Fibroblast of villous mesenchyme (primary cell): ENCODE measurements around the gene C1orf21. TPM values are rescaled to one million over a fixed set of nuclear protein-coding genes. Genes with fewer than 3 reads are reported as not detected.

Experiments used
- DNase-seq: peaks from one replicate; pipeline ENCODE4 v3.0.0-alpha.2; 2010; ENCODE audit warnings: low read depth
- H3K4me3 ChIP-seq: 2 replicates; pipeline ENCODE4 v1.5.1; 2011; ENCODE audit warnings: low read depth, mild to moderate bottlenecking, low read length
- CTCF ChIP-seq: IDR thresholded peaks from 2 replicates; pipeline ENCODE4 v1.5.1; 2012; ENCODE audit warnings: low read depth, mild to moderate bottlenecking, low read length; ENCODE audit not compliant: insufficient read depth
- total RNA-seq: library from RNA; depleted of rRNA; stranded (reverse); fragments of >200 nt; gene quantifications from 2 replicates; pipeline ENCODE4 v1.2.3, GENCODE V29; 2012

C1orf21 gene
- total RNA-seq, 1 donor, result 3.5 TPM

GRCh38 chr1:184527402-184527801 lies 140.6 kb downstream of the C1orf21 start:
- no peak for TF ChIP-seq CTCF
- no peak for DNase-seq
- H3K4me3 ChIP-seq, result no peak overlapping the region

- H3K4me3 ChIP-seq, result no peak overlapping the region
- TF ChIP-seq CTCF, result no peak
- no peak for DNase-seq
Measured at GRCh38 chr1:184530226-184530625, 143.4 kb downstream of the C1orf21 start.

- no peak for TF ChIP-seq CTCF
- DNase-seq, result peak; percentile 27
- no peak overlapping the region for H3K4me3 ChIP-seq
Measured at GRCh38 chr1:184531296-184531695, 144.5 kb downstream of the C1orf21 start.

GRCh38 chr1:184532199-184532598 lies 145.4 kb downstream of the C1orf21 start:
- no peak for TF ChIP-seq CTCF
- no peak overlapping the region for H3K4me3 ChIP-seq
- no peak for DNase-seq

- TF ChIP-seq CTCF, result no peak
Measured at GRCh38 chr1:184533049-184533448, 146.2 kb downstream of the C1orf21 start.

GRCh38 chr1:184533915-184534314 lies 147.1 kb downstream of the C1orf21 start:
- no peak for DNase-seq
- no peak for TF ChIP-seq CTCF
- no peak overlapping the region for H3K4me3 ChIP-seq

More at GRCh38 chr1:184533049-184533448, 146.2 kb downstream of the C1orf21 start:
- H3K4me3 ChIP-seq, result no peak overlapping the region
- no peak for DNase-seq

GRCh38 chr1:184534690-184535089 lies 147.9 kb downstream of the C1orf21 start:
- DNase-seq, result no peak
- no peak overlapping the region for H3K4me3 ChIP-seq
- TF ChIP-seq CTCF, result no peak
